Endothelial cell of umbilical vein (primary cell): ENCODE measurements around the gene MINAR1. TPM values are rescaled to one million over a fixed set of nuclear protein-coding genes. Genes with fewer than 3 reads are reported as not detected.

Experiments used
- Bru-seq: library from RNA; stranded (reverse); fragments of 400-500 nt; gene quantifications from one replicate; lab custom pipeline; 2021; lab: Mats Ljungman, UMichigan
- BruChase-seq, 2 experiments: library from RNA; stranded (reverse); fragments of 400-500 nt; gene quantifications; one replicate each; lab custom pipeline; 2021; lab: Mats Ljungman, UMichigan
- BruUV-seq: library from RNA; stranded (reverse); fragments of 400-500 nt; replicated peaks from 2 replicates; lab custom pipeline; 2021; lab: Mats Ljungman, UMichigan
- CTCF ChIA-PET: fragments of 300-600, 350-600 bp; sonication (Branson Sonifier 250); formaldehyde crosslinking; loops from one replicate; lab custom pipeline; 2021; ENCODE audit warnings: antibody characterized with exemption, inconsistent platforms; lab: Charles Lee
- POLR2A ChIA-PET: fragments of 300-600, 350-600 bp; sonication (Branson Sonifier 250); formaldehyde crosslinking; loops from one replicate; lab custom pipeline; 2021; ENCODE audit warnings: antibody characterized with exemption, inconsistent platforms; lab: Charles Lee
- DNase-seq: peaks from one replicate; pipeline ENCODE4 v3.0.0-alpha.2; 2011; ENCODE audit warnings: low read depth, low spot score
- FAIRE-seq: peaks from 2 replicates; lab custom pipeline; 2011; peaks lifted over from hg19 to GRCh38; lab: Jason Lieb, UNC
- H2AFZ ChIP-seq: 2 replicates; pipeline ENCODE4 v1.6.0; 2012; ENCODE audit warnings: low read depth, low read length, control low read depth, inconsistent platforms
- H3K27ac ChIP-seq: 2 replicates; pipeline ENCODE4 v1.5.1; 2011; ENCODE audit warnings: low read depth, mild to moderate bottlenecking, control low read depth, low read length, moderate library complexity; ENCODE audit not compliant: insufficient read depth
- H3K27me3 ChIP-seq, 2 experiments: 2 replicates each; pipeline versions ENCODE4 v1.6.0 to v1.6.1; 2011; ENCODE audit warnings: low read length in 2 of 2, mixed read lengths in 1 of 2; ENCODE audit not compliant: control insufficient read depth in 2 of 2, insufficient read depth in 2 of 2
- H3K36me3 ChIP-seq, 2 experiments: 2 replicates in 1 of 2; 3 replicates in 1 of 2; pipeline ENCODE4 v1.5.1; 2011; ENCODE audit warnings: low read length in 2 of 2, mild to moderate bottlenecking in 1 of 2, moderate library complexity in 1 of 2; ENCODE audit not compliant: control insufficient read depth in 2 of 2, insufficient read depth in 2 of 2; ENCODE audit errors: extremely low read depth in 1 of 2
- H3K4me1 ChIP-seq: 3 replicates; pipeline ENCODE4 v1.5.1; 2011; ENCODE audit warnings: mild to moderate bottlenecking, low read length; ENCODE audit not compliant: control insufficient read depth, insufficient read depth; ENCODE audit errors: extremely low read depth
- H3K4me2 ChIP-seq: 2 replicates; pipeline ENCODE4 v1.6.1; 2011; ENCODE audit warnings: low read length, control low read depth, mixed read lengths; ENCODE audit not compliant: insufficient read depth
- H3K4me3 ChIP-seq, 3 experiments: fragments of 200-600 bp in 1 of 3; sonication (generic), shearing (Covaris generic) in 1 of 3; replicated peaks in 1 of 3; 2 replicates each; pipeline ENCODE4 v1.5.1; 2011 to 2016; ENCODE audit warnings: control low read depth in 3 of 3, low read length in 3 of 3, mild to moderate bottlenecking in 2 of 3, inconsistent platforms in 1 of 3, low read depth in 1 of 3, moderate library complexity in 1 of 3; ENCODE audit not compliant: insufficient read depth in 1 of 3
- H3K79me2 ChIP-seq: 2 replicates; pipeline ENCODE4 v1.6.0; 2012; ENCODE audit warnings: low read length, inconsistent platforms; ENCODE audit not compliant: control insufficient read depth, insufficient read depth
- H3K9ac ChIP-seq: replicated peaks from 2 replicates; pipeline ENCODE3; 2011; ENCODE audit warnings: low read length, control low read depth; ENCODE audit not compliant: insufficient read depth; ENCODE audit errors: extremely low read depth
- H3K9me1 ChIP-seq: replicated peaks from 3 replicates; pipeline ENCODE4 v1.6.0; 2011; ENCODE audit warnings: mild to moderate bottlenecking, low read length; ENCODE audit not compliant: control insufficient read depth, insufficient read depth; ENCODE audit errors: extremely low read depth
- H3K9me3 ChIP-seq: replicated peaks from 2 replicates; pipeline ENCODE4 v1.5.1; 2012; ENCODE audit warnings: low read length, inconsistent platforms; ENCODE audit not compliant: control insufficient read depth, insufficient read depth
- H4K20me1 ChIP-seq: replicated peaks from 2 replicates; pipeline ENCODE3; 2011; ENCODE audit warnings: mild to moderate bottlenecking, low read length; ENCODE audit not compliant: control insufficient read depth, insufficient read depth; ENCODE audit errors: extremely low read depth
- CTCF ChIP-seq, 2 donors: IDR thresholded peaks; 1 replicate in 1 of 2; 2 replicates in 1 of 2; pipeline ENCODE4 v1.5.1; 2011; ENCODE audit warnings: low read length in 2 of 2, mild to moderate bottlenecking in 2 of 2, moderate library complexity in 2 of 2, control low read depth in 1 of 2, inconsistent platforms in 1 of 2, low read depth in 1 of 2; ENCODE audit not compliant: insufficient read depth in 1 of 2; ENCODE audit errors: extremely low read depth in 1 of 2
- dilution Hi-C: fragments of 300-500 bp; cut with MboI; formaldehyde crosslinking; loops from one replicate; pipeline ENCODE4 v1.15.0; 2019; ENCODE audit warnings: low sequenced_read_pairs; ENCODE audit not compliant: extremely low pct_ligation_motif_present
- intact Hi-C: fragments of 100-400 bp; cut with micrococcal nuclease; formaldehyde crosslinking; loops from one replicate; pipeline ENCODE4 v1.10.0; 2022
- long read RNA-seq: library from polyadenylated mRNA; stranded (forward); transcript quantifications from one replicate; pipeline ENCODE4 v2.0.0, GENCODE V29; 2021
- polyA minus RNA-seq, 3 experiments: library from RNA; depleted of rRNA, polyadenylated mRNA; stranded (reverse); fragments of >200 nt; gene quantifications; 1 replicate in 1 of 3; 2 replicates in 2 of 3; pipeline ENCODE4 v1.2.3, GENCODE V29; 2011
- polyA plus RNA-seq, 4 experiments: library from polyadenylated mRNA; depleted of rRNA in 3 of 4; stranded (reverse) in 3 of 4; unstranded in 1 of 4; fragments of >200 nt; gene quantifications; 2 replicates each; pipeline versions ENCODE4 v1.2.1 to v1.2.3, GENCODE V29; 2011 to 2012; ENCODE audit warnings: missing spikeins in 1 of 4
- total RNA-seq: library from RNA; stranded (reverse); gene quantifications from 2 replicates; pipeline ENCODE4 v1.2.3, GENCODE V29; 2021
- TF ChIP-seq, protein P1 (sequence below): IDR thresholded peaks from 2 replicates; pipeline ENCODE4 v1.6.1; 2011; ENCODE audit not compliant: insufficient read depth, insufficient read length

Gene MINAR1, protein sequence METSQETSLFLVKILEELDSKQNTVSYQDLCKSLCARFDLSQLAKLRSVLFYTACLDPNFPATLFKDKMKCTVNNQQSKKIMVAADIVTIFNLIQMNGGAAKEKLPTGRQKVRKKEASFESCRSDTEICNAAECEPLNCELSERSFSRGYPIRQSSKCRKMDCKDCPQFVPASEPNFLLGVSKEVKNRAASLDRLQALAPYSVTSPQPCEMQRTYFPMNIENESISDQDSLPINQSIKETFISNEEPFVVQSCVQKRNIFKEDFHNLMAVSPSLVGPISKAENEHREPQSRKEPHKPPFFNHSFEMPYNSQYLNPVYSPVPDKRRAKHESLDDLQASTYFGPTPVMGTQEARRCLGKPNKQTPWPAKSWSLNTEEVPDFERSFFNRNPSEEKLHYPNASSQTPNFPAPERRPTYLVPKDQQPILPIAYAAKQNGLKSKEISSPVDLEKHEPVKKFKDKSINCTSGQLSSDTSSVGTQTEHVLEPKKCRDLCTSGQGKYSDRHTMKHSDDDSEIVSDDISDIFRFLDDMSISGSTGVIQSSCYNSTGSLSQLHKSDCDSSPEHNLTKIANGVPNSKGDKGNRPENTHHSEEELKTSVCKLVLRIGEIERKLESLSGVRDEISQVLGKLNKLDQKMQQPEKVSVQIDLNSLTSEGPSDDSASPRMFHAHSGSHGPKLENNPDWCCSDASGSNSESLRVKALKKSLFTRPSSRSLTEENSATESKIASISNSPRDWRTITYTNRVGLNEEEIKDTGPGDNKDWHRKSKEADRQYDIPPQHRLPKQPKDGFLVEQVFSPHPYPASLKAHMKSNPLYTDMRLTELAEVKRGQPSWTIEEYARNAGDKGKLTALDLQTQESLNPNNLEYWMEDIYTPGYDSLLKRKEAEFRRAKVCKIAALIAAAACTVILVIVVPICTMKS
- total RNA-seq (0.93 and 1.3 TPM in 2 replicates), polyA plus RNA-seq (0.33 TPM in 2 replicates), polyA minus RNA-seq (1.1 and 1.4 TPM in 2 replicates), Bru-seq, nascent RNA (percentile 39 among the genes with signal in this experiment), BruChase-seq, experiment 1, labeled RNA remaining after a 6-hour chase (percentile 59 among the genes with signal in this experiment), BruChase-seq, experiment 2, labeled RNA remaining after a 2-hour chase (percentile 54 among the genes with signal in this experiment)
- 0.32 and 0.36 TPM in 2 replicates for polyA plus RNA-seq (2011; cell fraction: cytosol; rRNA removed)
- 1.8 and 2.0 TPM in 2 replicates for polyA plus RNA-seq (2011; cell fraction: nucleus; rRNA removed)
- polyA plus RNA-seq (2012): 0.70 and 0.94 TPM in 2 replicates
- 0.41 TPM for polyA minus RNA-seq (2011; cell fraction: cytosol; rRNA and poly(A)+ RNA removed)
- 1.1 and 2.4 TPM in 2 replicates for polyA minus RNA-seq (2011; cell fraction: nucleus; rRNA and poly(A)+ RNA removed)
- long read RNA-seq, partial matches to known transcripts: 0 of 2 reads
- long read RNA-seq, other reads (novel, unspliced or antisense): 2 of 2 reads

- peak; percentile 68 for FAIRE-seq
- dilution Hi-C loops (no loop called here), intact Hi-C loops (loop anchor here (1.0 kb wide), 1 partner anchor 50 kb away; no protein-coding TSS in a partner anchor)
- Histone ChIP-seq H3K79me2 (no peaks in the 10 kb centered on the region), H3K4me2 (peak within 1 kb of the TSS; percentile 70), H3K9ac (no peak within 1 kb of the TSS), H3K4me1 (peaks cover 6% of the 10 kb centered on the region), H4K20me1 (no peaks in the 10 kb centered on the region), H3K9me3 (no peaks in the 10 kb centered on the region), H3K27ac (no peak within 1 kb of the TSS), H3K4me3 (peak within 1 kb of the TSS; percentile 8 to 47 (median 44)), H2AFZ (peak within 1 kb of the TSS; percentile 63), H3K9me1 (no peaks in the 10 kb centered on the region), H3K36me3 (no peaks in the 10 kb centered on the region), H3K27me3 (peaks cover 46 to 59% of the 10 kb centered on the region in 2 experiments)
- peak; percentile 16 to 26 for TF ChIP-seq CTCF (IDR thresholded peaks at IDR 0.05; ENCODE audit: extremely low read depth in 1 of 2, insufficient read depth in 1 of 2, low read depth in 1 of 2, low read length in 2 of 2)
- TF ChIP-seq, protein P1, sequence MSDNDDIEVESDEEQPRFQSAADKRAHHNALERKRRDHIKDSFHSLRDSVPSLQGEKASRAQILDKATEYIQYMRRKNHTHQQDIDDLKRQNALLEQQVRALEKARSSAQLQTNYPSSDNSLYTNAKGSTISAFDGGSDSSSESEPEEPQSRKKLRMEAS: no peak
- CTCF ChIA-PET: interaction anchor here (0.8 to 5.0 kb wide), 9 partner anchors 13 to 935 kb away, joined by 3 to 31 read pairs (median 3); no protein-coding TSS in a partner anchor
- BruUV-seq: no TSS peak
- DNase-seq: peak; percentile 33
- POLR2A ChIA-PET: no interaction called here
Observed at GRCh38 chr15:79431636-79432344, at the start of gene MINAR1. MINAR1 (plus strand) TSS chr15:79432336; CDS start chr15:79456148, 23,812 bp downstream.
